Activated CD4-positive, alpha-beta T cell treated with anti-CD3 and anti-CD28 coated beads, Interleukin-2, amount 50 U/mL, for 48 hours (primary cell): ENCODE measurements around the gene ADAMTS12.
A peak's percentile ranks its signal among the peaks of the same experiment; 100 is the strongest.

ENCODE experiments used
- DNase-seq, 2 experiments: peaks; one replicate each; pipeline ENCODE4 v3.0.0-alpha.2; 2020

The ADAMTS12 gene

GRCh38 chr5:33637011-33637410, 254.8 kb downstream of the ADAMTS12 start:
- no peak for DNase-seq

- no peak for DNase-seq
Measured at GRCh38 chr5:33635582-33635981, 256.2 kb downstream of the ADAMTS12 start.

GRCh38 chr5:33633699-33634098, 258.1 kb downstream of the ADAMTS12 start:
- no peak for DNase-seq

GRCh38 chr5:33631786-33632185, 260.0 kb downstream of the ADAMTS12 start:
- no peak for DNase-seq

- DNase-seq: no peak
Measured at GRCh38 chr5:33631139-33631538, 260.7 kb downstream of the ADAMTS12 start.

- no peak for DNase-seq
Measured at GRCh38 chr5:33629999-33630398, 261.8 kb downstream of the ADAMTS12 start.

GRCh38 chr5:33628796-33629195, 263.0 kb downstream of the ADAMTS12 start:
- no peak for DNase-seq

GRCh38 chr5:33621514-33621913, 270.3 kb downstream of the ADAMTS12 start:
- DNase-seq: no peak

GRCh38 chr5:33614039-33614438, 277.8 kb downstream of the ADAMTS12 start:
- DNase-seq: no peak

GRCh38 chr5:33612386-33612785, 279.4 kb downstream of the ADAMTS12 start:
- no peak for DNase-seq

GRCh38 chr5:33611877-33612276, 279.9 kb downstream of the ADAMTS12 start:
- DNase-seq: no peak

- no peak for DNase-seq
Measured at GRCh38 chr5:33608344-33609041, 283.3 kb downstream of the ADAMTS12 start.

GRCh38 chr5:33604503-33604902, 287.3 kb downstream of the ADAMTS12 start:
- DNase-seq: no peak

- no peak for DNase-seq
Measured at GRCh38 chr5:33601881-33602280, 289.9 kb downstream of the ADAMTS12 start.

- DNase-seq: no peak
Measured at GRCh38 chr5:33595303-33595702, 296.5 kb downstream of the ADAMTS12 start.

GRCh38 chr5:33594006-33594405, 297.8 kb downstream of the ADAMTS12 start:
- no peak for DNase-seq

GRCh38 chr5:33592245-33592644, 299.5 kb downstream of the ADAMTS12 start:
- DNase-seq: no peak

GRCh38 chr5:33588654-33589372, 303.0 kb downstream of the ADAMTS12 start:
- DNase-seq: peak; percentile 54 to 60

- DNase-seq: no peak
Measured at GRCh38 chr5:33583332-33583731, 308.5 kb downstream of the ADAMTS12 start.

- DNase-seq: no peak
Measured at GRCh38 chr5:33582417-33582816, 309.4 kb downstream of the ADAMTS12 start.

- no peak for DNase-seq
Measured at GRCh38 chr5:33579789-33580188, 312.0 kb downstream of the ADAMTS12 start.

GRCh38 chr5:33579152-33579551, 312.6 kb downstream of the ADAMTS12 start:
- DNase-seq: no peak

- DNase-seq: no peak
Measured at GRCh38 chr5:33576726-33577590, 314.8 kb downstream of the ADAMTS12 start.

GRCh38 chr5:33565324-33565723, 326.5 kb downstream of the ADAMTS12 start:
- DNase-seq: no peak
